ENCODE results near the gene ADARB1. TPM values are rescaled to one million over a fixed set of nuclear protein-coding genes. Genes with fewer than 3 reads are reported as not detected.

ADARB1 gene
- total RNA-seq, 1 donor from 2014 or later = 41.4 TPM

GRCh38 chr21:45037986-45038385 is 36.4 kb upstream of the ADARB1 start:
- intact Hi-C loops (cut with micrococcal nuclease) = no loop called here

GRCh38 chr21:45039317-45040156 is 34.8 kb upstream of the ADARB1 start:
- intact Hi-C loops (cut with micrococcal nuclease) = no loop called here

DNA sequence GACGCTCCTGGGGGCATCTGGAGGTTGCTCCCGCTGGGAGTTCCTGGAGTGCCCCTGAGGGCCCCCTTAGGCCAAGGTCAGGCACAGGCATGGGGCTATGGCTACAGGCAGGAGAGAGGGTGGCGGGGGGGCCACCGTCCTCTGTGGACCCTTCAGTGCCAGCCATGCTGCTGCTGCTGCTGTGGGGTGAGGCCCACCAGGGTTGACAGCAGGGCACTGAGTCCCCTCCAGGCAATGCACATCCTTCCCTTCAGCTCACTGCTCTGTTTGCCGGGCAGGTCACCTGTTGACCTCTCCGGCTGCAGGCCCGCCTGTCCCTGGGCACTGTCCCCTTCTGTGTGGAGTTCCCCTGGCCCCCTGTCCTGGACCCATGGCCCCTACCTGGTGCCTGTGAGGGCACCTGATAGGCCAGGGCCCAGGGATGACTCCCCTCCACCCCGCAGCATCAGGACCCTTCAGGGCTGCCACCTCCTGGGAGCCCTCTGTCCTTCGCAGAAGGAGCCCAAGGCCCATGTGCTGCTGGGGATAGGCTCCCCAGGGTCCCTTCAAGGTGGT is 34.1 kb upstream of the ADARB1 start:
- intact Hi-C loops (cut with micrococcal nuclease) = no loop called here

DNA sequence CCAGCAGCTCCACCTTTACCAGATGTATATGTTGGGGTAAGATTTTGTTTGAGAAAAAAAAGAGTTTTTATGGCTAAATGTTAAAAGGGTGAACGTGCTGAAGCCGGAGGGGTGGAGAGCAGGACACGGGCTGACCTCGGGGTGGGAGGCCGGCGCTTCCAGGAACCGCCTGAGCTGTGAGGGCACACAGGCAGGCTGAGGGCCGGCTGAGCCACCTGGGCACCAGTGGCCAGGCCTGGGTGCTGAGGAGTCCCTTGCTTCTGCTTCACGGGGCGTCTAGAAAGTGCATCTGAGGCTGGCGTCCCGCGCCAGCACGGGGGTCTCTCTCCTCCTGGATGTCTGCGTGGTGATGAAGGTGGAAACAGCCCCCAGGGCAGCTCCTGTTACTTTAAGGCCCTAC is 33.6 kb upstream of the ADARB1 start:
- intact Hi-C loops (cut with micrococcal nuclease) = no loop called here

GRCh38 chr21:45041351-45041805 is 33.0 kb upstream of the ADARB1 start:
- intact Hi-C loops (cut with micrococcal nuclease) = no loop called here

- intact Hi-C loops (cut with micrococcal nuclease) = no loop called here
Observed at GRCh38 chr21:45041984-45042663, 32.3 kb upstream of the ADARB1 start.

DNA sequence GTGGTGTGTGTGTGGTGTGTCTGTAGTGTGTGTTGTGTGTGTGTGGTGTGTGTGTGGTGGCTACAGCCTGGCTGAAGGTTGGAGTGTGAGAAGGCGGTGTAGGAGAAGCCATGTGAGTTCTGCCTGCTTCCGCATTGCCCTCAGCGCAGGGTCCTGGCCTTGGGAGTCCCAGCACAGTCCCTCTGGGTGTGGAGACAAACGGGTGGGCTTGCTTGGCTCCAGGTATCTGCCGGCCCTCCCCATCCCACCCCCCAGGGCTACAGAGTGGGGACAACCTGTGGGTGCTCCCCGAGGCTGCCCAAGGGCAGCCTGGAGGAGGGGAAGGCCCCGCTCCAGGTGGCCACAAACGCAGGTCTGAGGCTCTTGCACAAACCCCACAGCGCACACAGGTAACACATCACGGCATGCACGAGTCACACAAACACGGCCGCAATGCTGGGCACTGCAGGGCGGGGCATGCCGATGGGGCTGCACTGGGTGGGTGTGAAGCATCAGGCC is 31.7 kb upstream of the ADARB1 start:
- intact Hi-C loops (cut with micrococcal nuclease) = no loop called here

DNA sequence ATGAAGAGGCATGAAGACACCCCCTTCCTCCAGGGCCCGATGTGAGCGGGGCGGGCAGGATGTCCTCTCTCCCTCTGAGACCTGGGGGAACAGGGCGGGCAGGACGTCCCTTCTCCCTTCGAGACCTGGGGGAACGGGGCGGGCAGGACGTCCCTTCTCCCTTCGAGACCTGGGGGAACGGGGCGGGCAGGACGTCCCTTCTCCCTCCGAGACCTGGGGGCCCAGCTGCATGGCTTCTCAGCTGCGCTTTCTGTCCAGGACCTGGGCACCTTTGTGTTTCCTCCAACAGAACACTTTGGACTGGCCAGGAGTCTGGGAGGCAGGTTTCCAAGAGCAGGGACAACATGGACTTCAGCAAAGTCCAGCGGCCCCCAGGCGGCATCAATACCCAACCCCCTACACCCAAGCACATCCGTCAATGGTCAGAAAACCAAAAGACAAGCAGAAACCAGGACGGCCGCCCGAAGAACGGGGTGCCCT is 30.8 kb upstream of the ADARB1 start:
- intact Hi-C loops (cut with micrococcal nuclease) = no loop called here

GRCh38 chr21:45045481-45045880 is 28.9 kb upstream of the ADARB1 start:
- intact Hi-C loops (cut with micrococcal nuclease) = no loop called here

GRCh38 chr21:45047257-45047656 is 27.1 kb upstream of the ADARB1 start:
- intact Hi-C loops (cut with micrococcal nuclease) = no loop called here

DNA sequence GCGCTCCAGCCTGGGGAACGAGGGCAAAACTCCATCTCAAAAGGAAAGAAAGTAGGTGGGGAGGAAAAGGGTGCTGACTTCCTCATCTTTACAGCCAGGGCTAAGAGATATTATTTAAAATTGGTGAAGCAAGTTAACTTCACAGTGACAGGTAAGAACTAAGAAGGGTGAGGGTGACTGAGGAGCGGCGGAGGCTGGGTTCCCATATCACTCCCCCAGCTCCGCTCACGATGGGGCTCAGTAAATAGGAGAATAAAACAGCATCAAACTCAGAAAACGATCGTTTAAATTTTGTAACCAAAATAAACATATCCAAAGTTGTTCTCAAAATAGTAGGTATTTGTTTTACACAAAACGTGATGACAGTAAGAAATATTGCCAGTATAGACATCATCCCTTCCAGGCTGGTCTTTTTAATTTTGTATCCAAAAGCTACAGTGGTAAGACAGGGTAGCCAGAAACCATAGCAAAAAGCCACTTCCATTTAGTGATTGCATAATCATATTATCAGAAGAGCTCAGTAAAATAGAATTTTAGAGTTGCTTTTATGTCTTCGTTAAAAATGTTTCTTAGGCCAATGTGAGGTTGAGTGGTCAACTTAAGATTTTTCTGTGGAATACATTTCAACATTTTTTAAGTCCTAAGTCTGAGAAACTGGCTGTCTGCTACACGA is 26.2 kb upstream of the ADARB1 start:
- intact Hi-C loops (cut with micrococcal nuclease) = no loop called here

DNA sequence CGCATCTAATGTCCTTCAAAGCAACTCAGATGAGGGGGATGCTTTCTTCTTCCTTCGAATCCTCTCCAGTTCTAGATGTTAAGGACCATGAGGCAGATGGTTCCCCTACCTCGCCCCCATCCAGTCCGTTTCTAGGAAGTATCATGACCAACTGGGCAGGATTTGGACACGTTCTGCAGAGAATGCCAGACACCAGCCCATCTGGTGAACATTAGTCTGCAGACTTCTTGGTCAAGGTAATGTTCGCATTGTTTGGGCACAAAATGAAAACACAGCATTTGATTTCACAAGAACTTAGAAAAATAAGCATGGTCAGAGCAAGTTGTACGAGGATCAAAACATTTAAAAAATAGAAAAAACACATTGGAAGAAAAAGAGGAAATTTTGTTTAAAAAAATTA is 25.4 kb upstream of the ADARB1 start:
- intact Hi-C loops (cut with micrococcal nuclease) = no loop called here

- intact Hi-C loops (cut with micrococcal nuclease) = no loop called here
Observed at GRCh38 chr21:45049714-45050344, 24.6 kb upstream of the ADARB1 start.

DNA sequence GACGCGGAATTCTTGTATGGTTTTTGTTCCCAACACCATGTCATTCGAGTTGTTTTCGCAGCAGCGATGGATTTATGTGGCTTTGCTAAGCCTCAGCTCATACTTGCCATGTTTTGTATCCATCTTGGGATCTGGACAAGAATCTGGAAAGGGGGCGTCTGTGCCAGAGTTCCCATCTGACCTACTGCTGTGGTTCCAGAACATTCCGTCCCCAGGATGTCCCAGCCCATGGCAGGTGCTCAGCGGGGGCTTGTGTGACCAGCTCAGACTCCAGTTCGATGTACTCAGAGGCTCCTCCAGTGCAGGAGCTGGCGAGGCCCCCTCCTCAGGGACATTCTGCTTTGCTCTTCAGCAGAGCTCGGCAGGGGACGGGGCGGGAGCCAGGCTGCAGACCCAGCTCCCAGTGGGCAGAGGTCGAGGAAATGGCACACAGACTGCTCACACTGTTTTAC is 24.0 kb upstream of the ADARB1 start:
- intact Hi-C loops (cut with micrococcal nuclease) = no loop called here

DNA sequence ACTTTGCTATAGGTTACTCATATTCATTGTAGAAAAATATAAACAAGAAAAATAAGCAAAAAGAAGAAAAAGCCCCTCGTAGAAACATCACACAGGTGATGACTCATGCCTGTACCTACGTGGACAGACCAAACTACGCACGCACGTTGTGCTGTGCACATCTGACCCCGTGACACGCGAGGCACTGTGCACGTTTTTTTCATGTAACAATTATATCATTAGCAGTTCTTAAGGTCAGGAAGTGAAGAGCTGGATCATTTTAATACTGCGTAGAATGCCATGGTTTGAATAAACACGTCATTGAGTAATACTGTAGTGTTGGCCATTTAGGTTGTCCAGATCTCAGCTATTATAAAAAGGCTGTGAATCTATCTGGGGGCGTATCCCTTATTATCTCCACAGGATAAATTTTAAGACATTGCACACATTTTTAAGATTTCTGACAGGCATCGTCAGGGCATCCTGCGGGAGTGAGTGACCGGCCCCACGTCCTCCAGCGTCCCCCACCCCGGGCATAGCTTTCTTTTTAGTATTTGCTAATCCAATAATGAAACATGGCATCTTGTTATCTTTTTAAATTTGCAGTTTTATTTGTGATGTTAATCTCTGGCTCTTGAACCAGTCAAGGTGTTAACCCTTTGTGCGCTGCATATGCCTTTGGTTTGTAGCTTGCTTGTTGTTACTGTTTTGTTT is 23.4 kb upstream of the ADARB1 start:
- intact Hi-C loops (cut with micrococcal nuclease) = no loop called here

DNA sequence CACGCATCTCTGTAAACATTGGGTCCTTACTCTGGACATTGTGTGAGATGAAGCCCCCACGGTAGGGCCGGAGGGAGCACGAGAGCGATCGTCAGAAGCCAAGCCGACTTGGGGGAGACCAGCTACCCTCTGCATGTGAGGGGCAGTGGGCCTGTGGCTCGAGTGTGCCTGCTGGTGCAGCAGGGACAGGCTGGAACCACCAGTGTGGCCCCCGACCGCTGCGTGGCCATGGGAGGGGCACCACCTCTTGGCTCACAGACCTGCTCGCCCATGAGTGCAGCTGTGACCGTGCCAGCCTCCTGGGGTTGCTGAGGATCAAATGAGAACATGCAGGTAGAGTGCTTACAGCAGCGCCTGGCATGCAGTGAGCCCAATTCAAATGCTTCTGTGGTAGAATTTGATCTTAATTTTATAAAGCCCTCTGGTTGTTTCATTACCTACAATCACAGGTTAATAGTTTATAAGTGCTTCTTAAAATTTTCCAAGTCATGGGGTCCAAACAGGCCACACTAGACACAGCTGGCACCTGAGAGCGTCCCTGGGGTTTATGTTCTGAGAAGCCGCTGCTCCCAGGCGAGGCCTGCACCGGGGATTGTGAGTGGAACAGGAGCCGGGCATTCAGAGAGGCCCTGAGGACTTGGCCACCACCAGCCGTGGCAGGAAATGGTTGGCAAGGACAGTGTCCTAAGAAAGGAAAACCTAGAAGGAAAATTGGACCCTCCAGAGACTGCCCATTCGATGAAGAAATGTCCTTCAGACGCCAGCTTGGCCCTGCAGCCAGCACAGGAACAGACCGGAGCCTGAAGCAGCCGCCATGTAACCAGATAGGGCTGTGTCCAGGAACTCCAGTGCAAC is 22.6 kb upstream of the ADARB1 start:
- intact Hi-C loops (cut with micrococcal nuclease) = no loop called here

- intact Hi-C loops (cut with micrococcal nuclease) = no loop called here
Observed at GRCh38 chr21:45052960-45053359, 21.4 kb upstream of the ADARB1 start.

GRCh38 chr21:45053561-45054226 is 20.7 kb upstream of the ADARB1 start:
- intact Hi-C loops (cut with micrococcal nuclease) = no loop called here
